GM23248 (cell line): Measurements from ENCODE around the gene BMAL2. TPM values are rescaled to one million over a fixed set of nuclear protein-coding genes. Genes with fewer than 3 reads are reported as not detected.

Experiments used
- DNase-seq: peaks from one replicate; pipeline ENCODE4 v3.0.0-alpha.2; 2015
- H2AFZ ChIP-seq: fragments of 200-600 bp; sonication (generic); 2 replicates; pipeline ENCODE4 v1.6.1; 2016; ENCODE audit warnings: antibody characterized with exemption
- H3F3A ChIP-seq: fragments of 200-600 bp; sonication (generic); 2 replicates; pipeline ENCODE4 v1.6.1; 2016; ENCODE audit warnings: mild to moderate bottlenecking, antibody characterized with exemption, mixed run types; ENCODE audit not compliant: insufficient read depth
- H3K27ac ChIP-seq: fragments of 200-600 bp; sonication (generic); 2 replicates; pipeline ENCODE4 v1.5.1; 2016; ENCODE audit warnings: mild to moderate bottlenecking
- H3K27me3 ChIP-seq: fragments of 200-600 bp; sonication (generic); replicated peaks from 2 replicates; pipeline ENCODE4 v1.6.1; 2016; ENCODE audit warnings: mild to moderate bottlenecking; ENCODE audit not compliant: insufficient read depth
- H3K36me3 ChIP-seq: fragments of 200-600 bp; sonication (generic); 2 replicates; pipeline ENCODE4 v1.6.1; 2016; ENCODE audit warnings: low read depth, mild to moderate bottlenecking
- H3K4me1 ChIP-seq: fragments of 200-600 bp; sonication (generic); 2 replicates; pipeline ENCODE4 v1.6.1; 2016; ENCODE audit warnings: mild to moderate bottlenecking; ENCODE audit not compliant: insufficient read depth
- H3K4me2 ChIP-seq: fragments of 200-600 bp; sonication (generic); one replicate; pipeline ENCODE4 v1.6.1; 2016; ENCODE audit warnings: mild to moderate bottlenecking; ENCODE audit not compliant: unreplicated experiment
- H3K4me3 ChIP-seq: fragments of 200-600 bp; sonication (generic); 2 replicates; pipeline ENCODE4 v1.5.1; 2016; ENCODE audit warnings: mild to moderate bottlenecking
- H3K79me2 ChIP-seq: fragments of 200-600 bp; sonication (generic); 2 replicates; pipeline ENCODE4 v1.6.1; 2016; ENCODE audit warnings: mild to moderate bottlenecking; ENCODE audit not compliant: insufficient read depth
- H3K9ac ChIP-seq: fragments of 200-600 bp; sonication (generic); 2 replicates; pipeline ENCODE4 v1.6.1; 2016; ENCODE audit warnings: mild to moderate bottlenecking
- H3K9me2 ChIP-seq: fragments of 200-600 bp; sonication (generic); 2 replicates; pipeline ENCODE4 v1.6.1; 2016; ENCODE audit warnings: mixed run types, mild to moderate bottlenecking, moderate library complexity; ENCODE audit not compliant: insufficient read depth
- H3K9me3 ChIP-seq: fragments of 200-600 bp; sonication (generic); one replicate; pipeline ENCODE4 v1.6.1; 2017; ENCODE audit warnings: low read depth
- H4K20me1 ChIP-seq: fragments of 200-600 bp; sonication (generic); 2 replicates; pipeline ENCODE4 v1.6.0; 2016; ENCODE audit not compliant: insufficient read depth
- EZH2 ChIP-seq: fragments of 200-600 bp; sonication (generic); IDR thresholded peaks from 2 replicates; pipeline ENCODE4 v1.6.1; 2018; ENCODE audit warnings: antibody characterized with exemption, mild to moderate bottlenecking; ENCODE audit not compliant: insufficient read depth, poor library complexity, severe bottlenecking
- EZH2phosphoT487 ChIP-seq: fragments of 200-600 bp; sonication (generic); IDR thresholded peaks from 2 replicates; pipeline ENCODE4 v1.6.1; 2018; ENCODE audit warnings: antibody characterized with exemption, moderate library complexity, mild to moderate bottlenecking, low read depth; ENCODE audit not compliant: insufficient read depth
- WGBS, 2 experiments: methylation state at CpG; one replicate each; pipeline ENCODE4 v1.1.6; 2015 to 2017; ENCODE audit warnings: low lambda C conversion rate in 2 of 2, low coverage in 1 of 2; ENCODE audit errors: missing lambda C conversion rate in 2 of 2; 5-methylcytosine and 5-hydroxymethylcytosine counted together
- in situ Hi-C: fragments of 300-500 bp; cut with MboI; formaldehyde crosslinking; loops from 2 replicates; pipeline ENCODE4 v1.15.0; 2020
- polyA plus RNA-seq: library from polyadenylated mRNA; unstranded; fragments of >200 nt; fragmentation: Nextera tagmentation; extraction: Ambion mirVana; gene quantifications from 2 replicates; pipeline ENCODE4 v1.2.1, GENCODE V29; 2016
- total RNA-seq: library from RNA; depleted of rRNA; stranded (reverse); fragments of >200 nt; shearing (Covaris generic); gene quantifications from 2 replicates; pipeline ENCODE4 v1.2.3, GENCODE V29; 2014

BMAL2 gene
- total and polyA plus RNA-seq, 2 experiments from 2014 or later = 14.9 to 27.3 TPM

GRCh38 chr12:27293463-27293862, 39.2 kb upstream of the BMAL2 start:
- H3K9ac ChIP-seq = no peak overlapping the region
- H3K9me2 ChIP-seq = no peaks in the 10 kb centered on the region
- 0 out of 2 replicates have a peak, but pooled peaks cover 3% of the 10 kb centered on the region for H3K36me3 ChIP-seq
- in situ Hi-C loops = no loop called here
- H3K79me2 ChIP-seq = peaks cover 79% of the 10 kb centered on the region
- 0 out of 2 replicates have a peak, but pooled peaks cover 4% of the 10 kb centered on the region for H3K4me1 ChIP-seq
- no peak for TF ChIP-seq EZH2phosphoT487
- no peak for TF ChIP-seq EZH2
- H4K20me1 ChIP-seq = no peaks in the 10 kb centered on the region
- H3F3A ChIP-seq = no peaks in the 10 kb centered on the region
- no peak for DNase-seq
- 56 to 70% methylated on average over 3 of the region's 3 CpGs for WGBS, 2 experiments
- no peak overlapping the region for H3K4me2 ChIP-seq
- H3K9me3 ChIP-seq = no peaks in the 10 kb centered on the region
- no peak overlapping the region for H3K4me3 ChIP-seq
- H2AFZ ChIP-seq = no peak overlapping the region
- no peaks in the 10 kb centered on the region for H3K27me3 ChIP-seq
- no peak overlapping the region for H3K27ac ChIP-seq

GRCh38 chr12:27296674-27297073, 36.0 kb upstream of the BMAL2 start:
- TF ChIP-seq EZH2phosphoT487 = no peak
- H3K79me2 ChIP-seq = peaks cover 49% of the 10 kb centered on the region

GRCh38 chr12:27297566-27297965, 35.1 kb upstream of the BMAL2 start:
- H3K9me3 ChIP-seq = no peaks in the 10 kb centered on the region
- H3K27ac ChIP-seq = no peak overlapping the region
- H3K36me3 ChIP-seq = peaks cover 11% of the 10 kb centered on the region; the same call in 1 of the 2 replicates
- H3K4me1 ChIP-seq = 0 out of 2 replicates have a peak, but pooled peaks cover 4% of the 10 kb centered on the region
- H3K4me3 ChIP-seq = no peak overlapping the region
- DNase-seq = no peak
- H2AFZ ChIP-seq = no peak overlapping the region
- peaks cover 43% of the 10 kb centered on the region for H3K79me2 ChIP-seq
- H3K9ac ChIP-seq = no peak overlapping the region
- H3K27me3 ChIP-seq = no peaks in the 10 kb centered on the region
- no peak overlapping the region for H3K4me2 ChIP-seq
- no peaks in the 10 kb centered on the region for H3F3A ChIP-seq
- WGBS, 2 experiments = 93 to 97% methylated on average over 4 of the region's 4 CpGs
- no peaks in the 10 kb centered on the region for H3K9me2 ChIP-seq
- in situ Hi-C loops = no loop called here
- TF ChIP-seq EZH2phosphoT487 (no peak), EZH2 (no peak)
- H4K20me1 ChIP-seq = no peaks in the 10 kb centered on the region

More at GRCh38 chr12:27296674-27297073, 36.0 kb upstream of the BMAL2 start:
- peaks cover 11% of the 10 kb centered on the region; the same call in 1 of the 2 replicates for H3K36me3 ChIP-seq
- no peaks in the 10 kb centered on the region for H3K9me3 ChIP-seq
- WGBS, 2 experiments = 80 to 82% methylated on average over 6 of the region's 6 CpGs
- in situ Hi-C loops = no loop called here
- no peaks in the 10 kb centered on the region for H3K9me2 ChIP-seq
- 0 out of 2 replicates have a peak, but pooled peaks cover 4% of the 10 kb centered on the region for H3K4me1 ChIP-seq
- no peak overlapping the region for H2AFZ ChIP-seq
- no peaks in the 10 kb centered on the region for H3F3A ChIP-seq
- no peak for DNase-seq
- H3K4me2 ChIP-seq = no peak overlapping the region
- no peak overlapping the region for H3K27ac ChIP-seq
- H4K20me1 ChIP-seq = no peaks in the 10 kb centered on the region
- H3K27me3 ChIP-seq = no peaks in the 10 kb centered on the region
- no peak overlapping the region for H3K9ac ChIP-seq
- no peak overlapping the region for H3K4me3 ChIP-seq

GRCh38 chr12:27299102-27299501, 33.5 kb upstream of the BMAL2 start:
- H3K36me3 ChIP-seq = peaks cover 11% of the 10 kb centered on the region; the same call in 1 of the 2 replicates

GRCh38 chr12:27300226-27300625, 32.4 kb upstream of the BMAL2 start:
- Histone ChIP-seq H3K27me3 (no peaks in the 10 kb centered on the region), H3K4me2 (no peak overlapping the region), H3K9me3 (no peaks in the 10 kb centered on the region), H3K4me3 (no peak overlapping the region), H3K27ac (no peak overlapping the region), H3K9me2 (no peaks in the 10 kb centered on the region), H3F3A (peaks cover 4% of the 10 kb centered on the region; the same call in 1 of the 2 replicates), H4K20me1 (no peaks in the 10 kb centered on the region), H3K4me1 (no peaks in the 10 kb centered on the region), H3K9ac (no peak overlapping the region), H3K79me2 (peaks cover 18% of the 10 kb centered on the region), H3K36me3 (peaks cover 11% of the 10 kb centered on the region; the same call in 1 of the 2 replicates), H2AFZ (no peak overlapping the region)
- no peak for DNase-seq
- TF ChIP-seq EZH2 = no peak
- no peak for TF ChIP-seq EZH2phosphoT487
- in situ Hi-C loops = loop anchor here (10.0 kb wide), 1 partner anchor 285 kb away; the partner anchor contains the start of gene TM7SF3

More at GRCh38 chr12:27299102-27299501, 33.5 kb upstream of the BMAL2 start:
- Histone ChIP-seq H3F3A (no peaks in the 10 kb centered on the region), H3K79me2 (peaks cover 28% of the 10 kb centered on the region), H3K4me2 (no peak overlapping the region), H3K27me3 (no peaks in the 10 kb centered on the region), H3K4me1 (no peaks in the 10 kb centered on the region), H3K9ac (no peak overlapping the region), H2AFZ (no peak overlapping the region), H3K9me3 (no peaks in the 10 kb centered on the region), H4K20me1 (no peaks in the 10 kb centered on the region), H3K27ac (no peak overlapping the region), H3K4me3 (no peak overlapping the region), H3K9me2 (no peaks in the 10 kb centered on the region)
- no peak for TF ChIP-seq EZH2phosphoT487
- no peak for TF ChIP-seq EZH2
- DNase-seq = no peak
- WGBS, 2 experiments = 97 to 100% methylated on average over 1 of the region's 1 CpG
- in situ Hi-C loops = no loop called here
